ENCODE results near the gene SFMBT2.

Gene SFMBT2

DNA sequence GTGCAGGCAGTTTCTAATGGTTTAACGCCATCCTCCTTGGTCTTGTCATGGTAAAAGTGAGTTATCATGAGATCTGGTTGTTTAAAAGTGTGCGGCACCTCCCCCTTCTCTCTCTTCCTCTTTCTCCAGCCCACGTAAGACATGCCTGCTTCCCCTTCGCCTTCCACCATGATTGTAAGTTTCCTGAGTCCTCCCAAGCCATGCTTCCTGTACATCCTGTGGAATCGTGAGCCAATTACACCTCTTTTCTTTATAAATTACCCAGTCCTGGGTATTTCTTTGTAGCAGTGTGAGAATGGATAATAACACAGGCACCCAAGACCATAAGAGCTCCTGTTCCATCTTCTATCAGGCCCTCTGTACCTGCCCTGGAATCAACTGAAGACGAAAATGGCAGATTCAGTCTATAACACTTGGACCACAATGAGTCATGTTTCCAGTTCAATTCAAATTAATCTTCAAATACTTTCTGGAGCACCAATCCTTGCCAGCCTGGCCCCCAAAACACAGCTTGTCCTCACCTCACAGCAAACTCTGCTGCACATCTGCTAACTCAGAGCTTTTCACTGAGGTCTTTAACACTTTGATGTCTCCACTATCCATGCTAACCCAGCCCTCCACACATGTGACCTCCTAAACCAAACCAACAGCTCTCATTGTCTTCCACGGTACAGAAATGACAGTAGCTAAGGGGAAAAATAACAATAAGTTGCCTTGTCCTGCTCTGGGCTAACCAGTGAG lies 73.2 kb downstream of the SFMBT2 start:
- no peak overlapping the region for H3K4me3 ChIP-seq (ENCODE audit: low read length)
- H3K4me1 ChIP-seq (ENCODE audit: control insufficient read depth, low read depth, low read length) = no peaks in the 10 kb centered on the region
- H3K27ac ChIP-seq (ENCODE audit: low read length) = no peak overlapping the region
- H3K9me3 ChIP-seq (ENCODE audit: control insufficient read depth, low read depth, low read length) = no peaks in the 10 kb centered on the region
- no peaks in the 10 kb centered on the region for H3K27me3 ChIP-seq (ENCODE audit: control insufficient read depth, insufficient read depth, low read length)
- no peaks in the 10 kb centered on the region for H3K36me3 ChIP-seq (ENCODE audit: control insufficient read depth, low read depth, low read length)
- no peak overlapping the region for H3K9ac ChIP-seq (ENCODE audit: low read length)

DNA sequence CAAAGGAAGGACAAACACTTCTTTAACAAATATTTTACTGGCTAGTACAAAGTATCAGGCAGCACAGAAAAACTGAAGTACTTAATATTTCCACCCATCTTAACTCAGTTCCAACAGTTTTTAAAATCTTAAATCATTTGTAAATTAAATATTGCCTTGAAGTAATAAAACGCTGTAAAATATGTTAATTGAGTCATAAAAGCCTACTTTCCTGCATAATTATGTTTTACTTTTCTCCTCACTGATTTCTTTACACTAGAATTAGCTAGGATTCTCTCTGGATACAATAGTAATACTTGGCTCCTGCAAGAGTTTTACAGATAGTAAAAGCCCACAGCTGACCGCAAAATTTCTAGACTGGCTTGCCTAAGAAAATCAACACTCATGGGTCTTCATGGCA lies 74.9 kb downstream of the SFMBT2 start:
- H3K36me3 ChIP-seq (ENCODE audit: control insufficient read depth, low read depth, low read length) = no peaks in the 10 kb centered on the region
- H3K9me3 ChIP-seq (ENCODE audit: control insufficient read depth, low read depth, low read length) = no peaks in the 10 kb centered on the region

DNA sequence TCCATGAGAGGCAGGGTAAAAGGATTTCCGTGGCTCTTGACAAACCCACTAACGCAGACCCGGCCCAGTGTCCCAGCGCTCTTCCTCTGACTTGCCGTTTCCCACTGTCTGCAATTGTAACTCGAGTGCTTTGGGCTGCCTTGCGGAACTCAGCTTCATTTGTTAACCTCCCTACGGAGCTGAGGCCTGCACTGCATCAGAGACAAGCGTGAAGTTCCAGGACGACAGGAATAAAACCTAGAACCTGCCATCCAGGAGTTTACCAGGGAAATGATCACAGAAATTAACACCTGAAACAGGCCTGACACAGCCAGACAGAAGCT lies 76.2 kb downstream of the SFMBT2 start:
- Histone ChIP-seq H3K9ac (ENCODE audit: low read length) (no peak overlapping the region), H3K4me1 (ENCODE audit: control insufficient read depth, low read depth, low read length) (no peaks in the 10 kb centered on the region), H3K36me3 (ENCODE audit: control insufficient read depth, low read depth, low read length) (no peaks in the 10 kb centered on the region), H3K4me3 (ENCODE audit: low read length) (no peak overlapping the region), H3K9me3 (ENCODE audit: control insufficient read depth, low read depth, low read length) (no peaks in the 10 kb centered on the region), H3K27ac (ENCODE audit: low read length) (no peak overlapping the region), H3K27me3 (ENCODE audit: control insufficient read depth, insufficient read depth, low read length) (no peaks in the 10 kb centered on the region)

More for the DNA sequence above, 74.9 kb downstream of the SFMBT2 start:
- no peak overlapping the region for H3K27ac ChIP-seq (ENCODE audit: low read length)
- H3K4me3 ChIP-seq (ENCODE audit: low read length) = no peak overlapping the region
- no peak overlapping the region for H3K9ac ChIP-seq (ENCODE audit: low read length)
- no peaks in the 10 kb centered on the region for H3K4me1 ChIP-seq (ENCODE audit: control insufficient read depth, low read depth, low read length)
- no peaks in the 10 kb centered on the region for H3K27me3 ChIP-seq (ENCODE audit: control insufficient read depth, insufficient read depth, low read length)

DNA sequence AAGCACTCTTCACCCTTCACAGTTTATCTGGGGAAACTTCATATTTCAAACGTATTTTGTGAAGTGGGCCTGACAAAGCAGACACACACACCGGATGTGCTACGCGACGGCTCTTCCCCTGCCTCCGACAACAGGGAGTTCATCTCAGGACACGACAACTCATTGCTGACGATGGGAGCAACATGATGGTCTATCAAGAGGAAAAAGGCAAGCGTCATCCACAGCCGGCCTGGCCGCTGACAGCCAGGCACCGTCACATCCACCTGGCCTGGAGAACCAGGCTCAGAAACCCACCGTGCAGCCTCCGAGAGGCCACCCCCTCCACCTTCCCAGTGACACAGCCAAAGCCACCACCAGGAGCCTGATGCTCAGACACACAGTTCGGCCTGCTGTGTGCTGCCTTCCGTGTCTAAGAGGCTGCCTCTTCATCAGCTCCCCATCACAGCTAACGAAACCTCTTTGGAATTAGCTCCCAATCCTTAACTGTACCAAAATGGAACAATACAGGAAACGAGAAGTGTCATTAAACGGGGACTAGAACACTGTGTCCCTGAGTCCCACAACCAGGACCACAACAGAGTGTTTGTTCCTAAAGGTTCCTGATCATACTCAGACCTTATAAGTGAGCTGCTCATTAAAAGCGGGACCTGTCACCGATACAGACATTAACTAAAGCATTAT lies 76.7 kb downstream of the SFMBT2 start:
- Histone ChIP-seq H3K4me1 (ENCODE audit: control insufficient read depth, low read depth, low read length) (no peaks in the 10 kb centered on the region), H3K27me3 (ENCODE audit: control insufficient read depth, insufficient read depth, low read length) (no peaks in the 10 kb centered on the region), H3K36me3 (ENCODE audit: control insufficient read depth, low read depth, low read length) (no peaks in the 10 kb centered on the region), H3K4me3 (ENCODE audit: low read length) (no peak overlapping the region), H3K9me3 (ENCODE audit: control insufficient read depth, low read depth, low read length) (no peaks in the 10 kb centered on the region), H3K27ac (ENCODE audit: low read length) (no peak overlapping the region), H3K9ac (ENCODE audit: low read length) (no peak overlapping the region)

DNA sequence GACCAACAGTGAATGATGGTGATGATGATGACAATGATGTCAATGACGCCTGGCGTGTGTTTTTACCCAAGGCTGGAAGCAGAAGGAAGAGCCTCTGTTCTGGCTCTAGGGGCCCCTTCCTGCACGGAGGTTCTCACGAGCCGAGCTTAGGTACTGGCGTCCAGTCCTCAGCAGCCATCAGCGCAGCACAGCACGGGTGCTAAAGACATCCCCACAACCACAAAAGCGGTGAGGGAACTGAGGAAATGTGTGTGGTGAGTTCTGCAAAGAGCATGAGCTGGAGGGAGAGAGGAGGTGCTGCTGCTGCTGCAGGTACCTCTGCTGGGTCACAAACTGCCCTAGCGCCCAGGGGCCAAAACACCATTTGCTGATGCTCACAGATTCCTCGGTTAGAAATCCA lies 81.6 kb downstream of the SFMBT2 start:
- H3K9ac ChIP-seq (ENCODE audit: low read length) = no peak overlapping the region
- H3K36me3 ChIP-seq (ENCODE audit: control insufficient read depth, low read depth, low read length) = no peaks in the 10 kb centered on the region
- H3K4me3 ChIP-seq (ENCODE audit: low read length) = no peak overlapping the region
- H3K4me1 ChIP-seq (ENCODE audit: control insufficient read depth, low read depth, low read length) = no peaks in the 10 kb centered on the region
- peaks cover 14% of the 10 kb centered on the region for H3K9me3 ChIP-seq (ENCODE audit: control insufficient read depth, low read depth, low read length)
- H3K27me3 ChIP-seq (ENCODE audit: control insufficient read depth, insufficient read depth, low read length) = no peaks in the 10 kb centered on the region
- no peak overlapping the region for H3K27ac ChIP-seq (ENCODE audit: low read length)

DNA sequence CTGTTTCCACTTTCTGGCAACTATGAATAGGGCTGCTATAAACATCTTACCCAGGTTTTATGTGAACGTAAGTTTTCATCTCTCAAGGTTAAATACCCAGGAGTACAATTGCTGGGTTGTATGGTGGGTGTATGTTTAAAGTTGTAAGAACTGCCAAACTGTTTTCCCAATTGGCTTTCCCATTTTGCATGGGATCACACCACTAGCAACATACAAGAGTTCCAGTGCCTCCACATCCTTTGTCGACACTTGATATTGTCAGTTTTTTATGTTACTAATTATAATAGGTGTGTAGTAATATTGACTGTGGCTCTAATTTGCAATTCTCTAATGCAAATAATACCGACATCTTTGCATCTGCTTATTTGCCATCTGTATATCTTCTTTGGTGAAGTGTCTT lies 82.9 kb downstream of the SFMBT2 start:
- Histone ChIP-seq H3K9me3 (ENCODE audit: control insufficient read depth, low read depth, low read length) (peaks cover 14% of the 10 kb centered on the region), H3K36me3 (ENCODE audit: control insufficient read depth, low read depth, low read length) (no peaks in the 10 kb centered on the region), H3K27ac (ENCODE audit: low read length) (no peak overlapping the region), H3K4me3 (ENCODE audit: low read length) (no peak overlapping the region), H3K9ac (ENCODE audit: low read length) (no peak overlapping the region), H3K4me1 (ENCODE audit: control insufficient read depth, low read depth, low read length) (no peaks in the 10 kb centered on the region), H3K27me3 (ENCODE audit: control insufficient read depth, insufficient read depth, low read length) (no peaks in the 10 kb centered on the region)

DNA sequence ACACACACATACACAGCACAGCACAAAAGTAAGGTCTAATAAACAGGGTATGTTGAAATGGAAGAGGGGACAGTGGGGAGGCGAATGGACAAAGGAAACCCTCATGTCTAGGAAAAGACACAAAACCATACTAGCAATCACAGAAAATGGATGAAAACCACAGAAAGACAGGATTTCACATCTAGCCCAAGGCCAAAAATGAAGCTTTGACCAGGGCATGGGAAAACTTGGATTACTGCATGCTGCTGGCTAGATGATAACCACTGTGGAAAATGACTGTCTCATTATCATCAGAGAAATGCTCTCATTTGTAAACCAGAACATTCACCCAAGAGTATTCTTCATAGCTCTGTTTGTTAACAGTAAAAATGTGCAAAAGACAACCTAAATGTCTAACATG lies 88.2 kb downstream of the SFMBT2 start:
- Histone ChIP-seq H3K9me3 (ENCODE audit: control insufficient read depth, low read depth, low read length) (peaks cover 2% of the 10 kb centered on the region), H3K27ac (ENCODE audit: low read length) (no peak overlapping the region), H3K27me3 (ENCODE audit: control insufficient read depth, insufficient read depth, low read length) (no peaks in the 10 kb centered on the region), H3K4me1 (ENCODE audit: control insufficient read depth, low read depth, low read length) (no peaks in the 10 kb centered on the region), H3K36me3 (ENCODE audit: control insufficient read depth, low read depth, low read length) (no peaks in the 10 kb centered on the region), H3K9ac (ENCODE audit: low read length) (no peak overlapping the region), H3K4me3 (ENCODE audit: low read length) (no peak overlapping the region)

DNA sequence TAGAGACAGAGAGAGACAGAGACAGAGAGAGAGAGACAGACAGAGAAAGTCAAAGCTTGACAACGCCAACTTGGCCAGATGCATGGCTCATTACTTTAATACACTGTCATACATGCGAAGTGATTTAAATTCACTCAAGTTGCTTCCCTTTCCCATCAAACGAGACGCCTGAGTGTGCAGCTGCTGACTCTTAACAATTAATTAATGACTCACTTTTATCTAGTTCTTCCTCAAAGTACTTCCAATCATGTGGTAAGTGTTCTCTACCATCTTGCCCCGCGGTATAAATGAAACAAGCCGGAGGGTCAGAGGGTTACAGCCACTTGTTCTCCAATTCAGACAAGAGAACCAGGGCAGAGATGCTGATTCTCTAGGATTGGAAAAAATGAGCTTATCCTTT lies 90.8 kb downstream of the SFMBT2 start:
- no peak overlapping the region for H3K9ac ChIP-seq (ENCODE audit: low read length)
- no peaks in the 10 kb centered on the region for H3K4me1 ChIP-seq (ENCODE audit: control insufficient read depth, low read depth, low read length)
- H3K27me3 ChIP-seq (ENCODE audit: control insufficient read depth, insufficient read depth, low read length) = no peaks in the 10 kb centered on the region
- H3K27ac ChIP-seq (ENCODE audit: low read length) = no peak overlapping the region
- no peaks in the 10 kb centered on the region for H3K9me3 ChIP-seq (ENCODE audit: control insufficient read depth, low read depth, low read length)
- H3K36me3 ChIP-seq (ENCODE audit: control insufficient read depth, low read depth, low read length) = no peaks in the 10 kb centered on the region
- no peak overlapping the region for H3K4me3 ChIP-seq (ENCODE audit: low read length)

DNA sequence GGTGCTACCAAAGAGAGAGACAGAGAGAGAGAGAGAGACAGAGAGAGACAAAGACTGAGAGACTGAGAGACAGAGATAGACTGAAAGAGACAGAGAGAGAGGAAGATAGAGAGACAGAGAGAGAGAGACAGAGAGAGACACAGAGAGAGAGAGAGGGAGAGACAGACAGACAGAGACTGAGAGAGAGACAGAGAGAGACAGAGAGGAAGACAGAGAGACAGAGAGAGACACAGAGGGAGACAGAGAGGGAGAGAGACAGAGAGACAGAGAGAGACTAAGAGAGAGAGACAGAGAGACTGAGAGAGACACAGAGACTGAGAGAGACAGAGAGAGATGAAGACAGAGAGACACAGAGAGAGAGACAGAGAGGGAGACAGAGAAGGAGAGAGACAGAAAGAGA lies 91.2 kb downstream of the SFMBT2 start:
- Histone ChIP-seq H3K4me1 (ENCODE audit: control insufficient read depth, low read depth, low read length) (no peaks in the 10 kb centered on the region), H3K36me3 (ENCODE audit: control insufficient read depth, low read depth, low read length) (no peaks in the 10 kb centered on the region), H3K9me3 (ENCODE audit: control insufficient read depth, low read depth, low read length) (no peaks in the 10 kb centered on the region), H3K4me3 (ENCODE audit: low read length) (no peak overlapping the region), H3K27me3 (ENCODE audit: control insufficient read depth, insufficient read depth, low read length) (no peaks in the 10 kb centered on the region), H3K27ac (ENCODE audit: low read length) (no peak overlapping the region), H3K9ac (ENCODE audit: low read length) (no peak overlapping the region)

DNA sequence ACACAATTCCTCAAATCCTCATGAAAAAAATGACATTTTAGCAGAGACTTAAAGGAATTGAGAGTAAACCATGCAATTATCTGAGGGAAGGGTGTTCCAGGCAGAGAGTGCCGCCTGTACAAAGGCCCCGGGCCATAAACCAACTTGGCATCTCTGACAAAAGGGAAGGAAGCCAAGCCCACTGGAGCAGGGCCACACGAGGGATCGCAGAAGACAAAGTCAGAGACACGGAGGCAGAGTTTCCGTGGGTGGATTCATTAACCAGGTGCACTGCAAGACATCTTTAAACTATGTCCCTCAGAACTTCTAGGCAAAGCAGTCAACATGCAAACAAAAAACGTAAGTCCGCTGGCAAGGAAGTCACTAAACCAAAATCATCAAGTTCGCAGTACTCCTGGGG lies 92.0 kb downstream of the SFMBT2 start:
- H3K4me1 ChIP-seq (ENCODE audit: control insufficient read depth, low read depth, low read length) = no peaks in the 10 kb centered on the region
- no peak overlapping the region for H3K4me3 ChIP-seq (ENCODE audit: low read length)
- no peaks in the 10 kb centered on the region for H3K27me3 ChIP-seq (ENCODE audit: control insufficient read depth, insufficient read depth, low read length)
- H3K9ac ChIP-seq (ENCODE audit: low read length) = no peak overlapping the region
- H3K27ac ChIP-seq (ENCODE audit: low read length) = no peak overlapping the region
- no peaks in the 10 kb centered on the region for H3K9me3 ChIP-seq (ENCODE audit: control insufficient read depth, low read depth, low read length)
- no peaks in the 10 kb centered on the region for H3K36me3 ChIP-seq (ENCODE audit: control insufficient read depth, low read depth, low read length)

DNA sequence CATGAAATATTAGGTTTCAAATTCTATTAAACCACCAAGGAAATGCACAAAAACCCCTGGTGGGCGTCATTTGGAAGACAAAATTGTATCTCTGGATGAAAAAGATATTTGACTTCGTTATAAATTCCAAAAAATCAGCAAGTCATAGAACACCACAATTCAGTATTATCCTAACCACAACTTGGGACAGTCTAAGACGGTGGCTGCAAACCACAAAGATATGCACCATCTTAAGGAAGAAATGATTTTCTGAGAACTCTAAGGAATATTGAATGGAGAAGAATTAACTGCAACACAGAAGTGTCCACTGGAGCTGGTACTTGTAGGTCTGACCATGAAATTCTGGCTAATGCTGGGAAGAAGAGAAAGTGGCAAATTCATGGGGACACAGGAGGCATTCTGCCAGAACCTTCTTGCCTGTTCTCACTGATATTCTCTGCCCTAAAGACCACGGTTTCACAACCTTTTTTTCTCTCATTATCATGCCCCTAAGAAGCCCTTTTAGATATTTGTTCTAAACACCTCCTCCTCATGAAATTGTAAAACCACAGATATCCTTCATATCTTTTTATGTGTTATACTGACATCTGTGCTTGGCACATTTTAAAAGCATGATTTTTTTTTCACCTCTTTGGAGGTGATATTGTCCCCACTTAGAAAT lies 92.9 kb downstream of the SFMBT2 start:
- Histone ChIP-seq H3K9me3 (ENCODE audit: control insufficient read depth, low read depth, low read length) (no peaks in the 10 kb centered on the region), H3K27me3 (ENCODE audit: control insufficient read depth, insufficient read depth, low read length) (no peaks in the 10 kb centered on the region), H3K4me3 (ENCODE audit: low read length) (no peak overlapping the region), H3K9ac (ENCODE audit: low read length) (no peak overlapping the region), H3K36me3 (ENCODE audit: control insufficient read depth, low read depth, low read length) (no peaks in the 10 kb centered on the region), H3K4me1 (ENCODE audit: control insufficient read depth, low read depth, low read length) (no peaks in the 10 kb centered on the region), H3K27ac (ENCODE audit: low read length) (no peak overlapping the region)

DNA sequence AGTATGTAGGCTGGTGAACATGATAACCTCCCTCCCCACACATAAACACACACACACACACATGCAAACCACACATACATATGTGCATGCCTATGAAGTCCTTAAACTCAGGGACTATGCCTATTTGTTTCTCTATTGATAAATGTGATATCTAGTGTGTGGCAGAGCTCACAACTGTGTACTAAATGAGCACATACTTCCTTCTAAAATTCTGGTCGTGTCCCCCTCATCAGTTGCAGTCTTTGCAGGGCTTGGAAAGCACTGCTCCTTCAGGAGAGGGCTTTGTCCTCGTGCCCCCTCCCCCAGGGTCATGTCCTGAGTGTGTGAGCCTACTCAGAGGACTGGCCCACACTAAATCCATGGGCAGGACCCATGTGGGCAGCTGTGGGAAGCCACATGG lies 94.0 kb downstream of the SFMBT2 start:
- no peaks in the 10 kb centered on the region for H3K27me3 ChIP-seq (ENCODE audit: control insufficient read depth, insufficient read depth, low read length)
- no peak overlapping the region for H3K4me3 ChIP-seq (ENCODE audit: low read length)
- H3K4me1 ChIP-seq (ENCODE audit: control insufficient read depth, low read depth, low read length) = no peaks in the 10 kb centered on the region
- H3K9me3 ChIP-seq (ENCODE audit: control insufficient read depth, low read depth, low read length) = no peaks in the 10 kb centered on the region
- no peaks in the 10 kb centered on the region for H3K36me3 ChIP-seq (ENCODE audit: control insufficient read depth, low read depth, low read length)
- no peak overlapping the region for H3K9ac ChIP-seq (ENCODE audit: low read length)
- no peak overlapping the region for H3K27ac ChIP-seq (ENCODE audit: low read length)
